ENCODE results near the gene ERG28. TPM values are rescaled to one million over a fixed set of nuclear protein-coding genes. Genes with fewer than 3 reads are reported as not detected.
A peak's percentile ranks its signal among the peaks of the same experiment; 100 is the strongest.

ERG28 gene
- total RNA-seq, 1 experiment from 2014 or later, result 10.4 TPM

- no peak for DNase-seq (ENCODE audit: low spot score)
These were observed 1.7 kb downstream of the ERG28 start for GRCh38 chr14:75658957-75659356.

GRCh38 chr14:75657331-75657730 is 3.3 kb downstream of the ERG28 start:
- DNase-seq (ENCODE audit: low spot score), result no peak

DNA sequence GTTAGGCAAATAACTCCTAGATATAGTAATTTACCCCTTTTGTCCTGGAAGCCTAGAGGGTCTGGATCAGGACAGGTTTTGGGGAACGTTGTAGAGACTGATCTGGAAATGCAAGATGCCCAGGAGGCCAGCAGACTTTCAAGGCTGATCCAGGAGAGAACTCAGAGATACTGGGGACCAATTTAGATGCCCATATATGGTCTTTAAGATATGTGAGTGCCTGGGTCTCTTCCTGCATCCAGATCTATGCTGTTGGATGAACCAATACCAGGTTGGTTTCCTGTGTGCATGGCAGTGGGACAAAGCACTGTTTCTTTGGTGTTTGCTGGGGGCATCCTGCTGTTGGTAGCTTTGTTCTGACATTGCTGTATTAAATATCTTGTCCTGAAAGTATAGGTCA is 5.4 kb downstream of the ERG28 start:
- DNase-seq (ENCODE audit: low spot score), result no peak

DNA sequence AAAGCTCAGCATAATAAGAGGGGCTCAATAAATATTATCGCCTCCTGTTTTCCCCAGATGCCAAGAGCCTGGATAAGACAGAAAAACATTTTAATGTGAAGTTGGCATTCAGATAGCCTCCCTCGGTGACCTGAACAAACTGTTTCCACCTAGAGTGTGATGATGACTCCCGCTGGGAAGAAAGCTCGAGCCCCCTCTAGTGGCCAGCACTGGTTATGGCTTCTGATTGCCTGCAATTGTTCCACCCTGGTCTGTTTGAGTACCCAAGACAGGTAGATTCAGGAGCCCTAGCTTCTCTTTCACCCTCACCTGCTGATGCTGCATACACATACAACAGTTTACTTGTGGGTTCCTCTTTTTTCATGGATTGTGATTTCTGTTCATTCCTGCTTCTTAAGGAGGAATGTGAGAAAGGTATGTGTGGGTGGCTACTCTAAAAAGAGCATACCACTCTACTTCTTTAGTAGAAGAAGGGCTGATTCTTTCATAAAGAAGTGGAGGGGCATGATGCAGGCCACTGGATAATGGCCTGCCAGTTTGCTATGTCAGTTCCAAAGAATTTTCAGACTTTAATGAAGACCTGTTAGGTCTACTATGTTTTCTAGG is 6.4 kb downstream of the ERG28 start:
- peak; percentile 83 for DNase-seq (ENCODE audit: low spot score)

- no peak for DNase-seq (ENCODE audit: low spot score)
These were observed 7.1 kb downstream of the ERG28 start for GRCh38 chr14:75653563-75653962.

- DNase-seq (ENCODE audit: low spot score), result no peak
These were observed 10.2 kb downstream of the ERG28 start for GRCh38 chr14:75650253-75651058.

GRCh38 chr14:75649773-75650172 is 10.9 kb downstream of the ERG28 start:
- DNase-seq (ENCODE audit: low spot score), result no peak

- DNase-seq (ENCODE audit: low spot score), result no peak
These were observed 11.3 kb downstream of the ERG28 start for GRCh38 chr14:75649337-75649736.

GRCh38 chr14:75648066-75648838 is 12.4 kb downstream of the ERG28 start:
- peak; percentile 54 for DNase-seq (ENCODE audit: low spot score)

- no peak for DNase-seq (ENCODE audit: low spot score)
These were observed 13.0 kb downstream of the ERG28 start for GRCh38 chr14:75647640-75648039.

GRCh38 chr14:75646762-75647161 is 13.9 kb downstream of the ERG28 start:
- no peak for DNase-seq (ENCODE audit: low spot score)

DNA sequence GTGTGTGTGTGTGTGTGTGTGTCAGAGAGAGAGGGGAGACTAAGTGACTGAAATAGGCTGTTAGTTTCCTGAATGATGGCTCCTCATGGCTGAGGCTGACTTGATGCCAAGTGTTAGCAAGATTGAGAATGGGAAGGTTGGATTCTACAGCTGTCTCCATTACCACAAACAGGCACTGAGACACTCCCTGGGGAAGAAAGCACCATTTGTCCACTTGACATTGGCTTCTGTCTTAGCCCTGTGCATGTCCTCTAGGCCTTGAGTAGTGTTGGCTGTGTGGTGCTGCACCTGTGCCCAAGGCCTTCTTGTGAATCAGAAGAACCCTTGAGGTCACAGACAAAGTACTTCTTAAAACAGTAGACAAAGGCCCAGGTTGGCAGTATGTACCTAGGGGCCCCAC is 15.6 kb downstream of the ERG28 start:
- no peak for DNase-seq (ENCODE audit: low spot score)

DNA sequence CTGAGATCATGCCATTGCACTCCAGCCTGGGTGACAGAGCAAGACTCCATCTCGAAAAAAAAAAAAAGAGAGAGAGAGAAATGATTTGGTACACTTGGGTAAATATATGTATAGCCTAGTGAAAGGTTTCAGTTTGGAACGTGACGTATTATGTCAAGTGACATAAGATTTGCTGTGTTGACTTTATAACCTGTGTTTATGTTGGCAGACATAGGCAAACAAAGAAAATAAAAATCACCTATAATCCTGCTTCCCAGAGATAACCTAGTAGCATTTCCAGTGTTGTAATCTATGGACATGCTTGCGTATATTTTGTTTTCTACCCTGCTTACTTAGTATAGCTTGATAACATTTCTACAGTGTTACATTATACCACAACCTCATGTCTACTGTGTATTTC is 16.7 kb downstream of the ERG28 start:
- DNase-seq (ENCODE audit: low spot score), result no peak

GRCh38 chr14:75640876-75641275 is 19.8 kb downstream of the ERG28 start:
- DNase-seq (ENCODE audit: low spot score), result no peak

GRCh38 chr14:75636100-75636692 is 24.5 kb downstream of the ERG28 start:
- no peak for DNase-seq (ENCODE audit: low spot score)

GRCh38 chr14:75634848-75635247 is 25.8 kb downstream of the ERG28 start:
- no peak for DNase-seq (ENCODE audit: low spot score)

GRCh38 chr14:75631453-75631831 is 29.2 kb downstream of the ERG28 start:
- no peak for DNase-seq (ENCODE audit: low spot score)

DNA sequence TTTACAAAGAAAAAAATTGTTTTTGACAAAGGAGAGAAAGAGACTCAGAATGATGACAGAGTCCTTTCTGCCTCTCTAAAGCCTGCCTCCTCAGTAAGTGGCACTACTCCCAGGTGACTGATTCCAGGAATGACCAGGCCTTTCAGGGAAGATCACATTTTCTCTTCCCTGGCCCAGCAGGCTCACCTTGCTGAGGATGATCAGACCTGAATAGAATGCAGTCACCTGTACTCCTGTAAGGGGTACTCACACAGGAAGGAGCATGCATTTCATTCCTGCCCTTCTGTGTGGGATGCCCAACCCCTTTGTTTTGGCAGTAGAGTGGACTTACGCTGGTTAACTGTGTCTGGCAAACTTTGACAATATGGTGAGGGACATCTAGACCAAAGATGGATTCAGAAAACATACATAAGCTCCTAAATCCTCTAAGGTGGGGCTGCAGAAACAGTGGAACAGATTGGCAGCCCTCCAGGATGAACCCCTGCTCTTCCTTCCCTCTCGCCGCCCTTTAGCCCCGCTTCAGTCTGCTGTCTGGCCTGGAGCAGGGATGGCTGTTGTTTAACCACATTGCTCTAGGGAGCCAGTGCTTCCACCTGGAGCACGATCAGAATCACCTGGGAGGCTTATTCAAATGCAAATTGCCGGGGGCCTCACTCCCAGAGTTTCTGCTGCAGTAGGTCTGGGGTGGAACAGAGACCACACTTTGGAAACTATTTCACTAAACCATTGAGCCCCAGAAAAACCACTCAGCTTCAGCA is 29.8 kb downstream of the ERG28 start:
- DNase-seq (ENCODE audit: low spot score), result no peak

GRCh38 chr14:75628816-75629215 is 31.9 kb downstream of the ERG28 start:
- DNase-seq (ENCODE audit: low spot score), result no peak

GRCh38 chr14:75627406-75627805 is 33.3 kb downstream of the ERG28 start:
- no peak for DNase-seq (ENCODE audit: low spot score)

DNA sequence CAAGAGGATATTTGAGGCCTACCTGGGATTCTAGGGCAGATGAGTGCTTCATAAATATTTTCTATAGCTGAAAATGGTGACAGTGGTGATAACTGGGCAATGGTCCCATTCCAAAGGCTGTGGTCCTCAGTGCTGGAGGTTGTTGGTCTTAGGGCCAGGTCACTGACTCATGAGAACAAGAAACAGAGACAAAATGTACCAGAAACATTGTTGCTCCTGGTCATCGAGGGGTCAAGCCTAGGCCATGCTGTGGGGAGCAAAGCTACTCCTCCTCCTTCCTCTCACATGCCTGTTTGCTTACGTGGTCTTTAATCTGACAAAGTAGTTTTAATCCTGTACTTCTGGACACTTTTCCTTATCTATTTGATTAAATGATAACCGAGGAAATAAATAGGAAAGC is 33.8 kb downstream of the ERG28 start:
- no peak for DNase-seq (ENCODE audit: low spot score)
